Measurements from ENCODE around the gene ANKH. TPM values are rescaled to one million over a fixed set of nuclear protein-coding genes. Genes with fewer than 3 reads are reported as not detected.

The ANKH gene
- total RNA-seq, 2 donors from 2014 or later = 76.5 to 106 TPM

- Histone ChIP-seq H3K4me1 (replicated peaks) (no peaks in the 10 kb centered on the region), H3K9me3 (no peaks in the 10 kb centered on the region), H3K27me3 (replicated peaks; ENCODE audit: insufficient read depth) (no peaks in the 10 kb centered on the region), H3K36me3 (no peaks in the 10 kb centered on the region), H3K4me3 (no peak overlapping the region), H3K27ac (no peak overlapping the region)
- no peak for DNase-seq (ENCODE audit: low spot score)
- TF ChIP-seq, protein P1, sequence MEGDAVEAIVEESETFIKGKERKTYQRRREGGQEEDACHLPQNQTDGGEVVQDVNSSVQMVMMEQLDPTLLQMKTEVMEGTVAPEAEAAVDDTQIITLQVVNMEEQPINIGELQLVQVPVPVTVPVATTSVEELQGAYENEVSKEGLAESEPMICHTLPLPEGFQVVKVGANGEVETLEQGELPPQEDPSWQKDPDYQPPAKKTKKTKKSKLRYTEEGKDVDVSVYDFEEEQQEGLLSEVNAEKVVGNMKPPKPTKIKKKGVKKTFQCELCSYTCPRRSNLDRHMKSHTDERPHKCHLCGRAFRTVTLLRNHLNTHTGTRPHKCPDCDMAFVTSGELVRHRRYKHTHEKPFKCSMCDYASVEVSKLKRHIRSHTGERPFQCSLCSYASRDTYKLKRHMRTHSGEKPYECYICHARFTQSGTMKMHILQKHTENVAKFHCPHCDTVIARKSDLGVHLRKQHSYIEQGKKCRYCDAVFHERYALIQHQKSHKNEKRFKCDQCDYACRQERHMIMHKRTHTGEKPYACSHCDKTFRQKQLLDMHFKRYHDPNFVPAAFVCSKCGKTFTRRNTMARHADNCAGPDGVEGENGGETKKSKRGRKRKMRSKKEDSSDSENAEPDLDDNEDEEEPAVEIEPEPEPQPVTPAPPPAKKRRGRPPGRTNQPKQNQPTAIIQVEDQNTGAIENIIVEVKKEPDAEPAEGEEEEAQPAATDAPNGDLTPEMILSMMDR (IDR thresholded peaks at IDR 0.05) = no peak
- TF ChIP-seq POLR2AphosphoS5 (IDR thresholded peaks at IDR 0.05) (no peak), POLR2A (IDR thresholded peaks at IDR 0.05) (no peak)
- 77% methylated on average over 8 of the region's 8 CpGs for WGBS
- intact Hi-C loops (cut with DNase I) = no loop called here
Observed at GRCh38 chr5:14914623-14915260, 43.2 kb upstream of the ANKH start.

DNA sequence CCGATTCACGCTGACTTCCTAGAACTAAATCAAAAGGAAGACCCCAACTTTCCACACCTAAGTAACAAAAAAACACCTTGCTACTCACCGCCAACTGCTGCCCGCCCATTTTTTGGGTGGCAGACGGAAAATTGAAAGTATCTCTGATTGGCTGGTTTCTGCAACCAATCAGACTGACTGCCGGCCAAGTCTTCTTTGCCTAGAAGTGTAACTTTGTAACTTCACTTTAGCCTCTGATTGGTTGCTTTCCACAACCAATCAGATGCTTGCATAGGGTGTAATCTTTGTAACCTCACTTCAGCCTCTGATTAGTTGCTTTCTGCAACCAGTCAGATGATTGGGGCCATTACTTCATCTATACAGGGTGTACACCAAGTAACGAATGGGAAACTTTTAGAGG is 42.6 kb upstream of the ANKH start:
- 93% methylated on average over 7 of the region's 7 CpGs for WGBS
- no peaks in the 10 kb centered on the region for H3K36me3 ChIP-seq
- no peaks in the 10 kb centered on the region for H3K9me3 ChIP-seq
- H3K4me1 ChIP-seq (replicated peaks) = no peaks in the 10 kb centered on the region
- DNase-seq (ENCODE audit: low spot score) = no peak
- TF ChIP-seq POLR2A (IDR thresholded peaks at IDR 0.05) (no peak), POLR2AphosphoS5 (IDR thresholded peaks at IDR 0.05) (no peak)
- TF ChIP-seq, protein P1 (IDR thresholded peaks at IDR 0.05) = no peak
- intact Hi-C loops (cut with DNase I) = no loop called here
- H3K27me3 ChIP-seq (replicated peaks; ENCODE audit: insufficient read depth) = no peaks in the 10 kb centered on the region
- no peak overlapping the region for H3K4me3 ChIP-seq
- H3K27ac ChIP-seq = no peak overlapping the region

DNA sequence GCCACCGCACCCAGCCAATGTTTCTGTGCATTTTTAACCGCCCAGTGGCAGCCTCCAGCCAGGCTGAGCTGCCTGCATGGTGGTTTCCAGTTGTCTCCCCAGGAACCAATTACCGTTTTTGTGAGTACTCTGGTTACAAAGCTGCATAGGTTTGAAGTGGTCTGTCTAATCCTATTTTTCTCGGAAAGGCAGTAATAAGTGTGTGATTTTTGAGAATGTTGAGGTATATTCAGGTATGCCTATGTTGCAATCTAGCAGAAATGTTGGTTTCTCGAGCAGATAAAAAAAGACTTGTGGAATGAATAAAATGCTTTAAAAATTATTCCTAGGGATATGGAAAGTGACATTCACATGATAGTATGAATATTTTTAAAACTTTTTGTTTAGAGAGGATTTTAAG is 41.5 kb upstream of the ANKH start:
- intact Hi-C loops (cut with DNase I) = no loop called here
- Histone ChIP-seq H3K27ac (no peak overlapping the region), H3K4me3 (no peak overlapping the region), H3K9me3 (no peaks in the 10 kb centered on the region), H3K36me3 (no peaks in the 10 kb centered on the region), H3K27me3 (replicated peaks; ENCODE audit: insufficient read depth) (no peaks in the 10 kb centered on the region), H3K4me1 (replicated peaks) (no peaks in the 10 kb centered on the region)
- 92% methylated on average over 5 of the region's 5 CpGs for WGBS
- no peak for TF ChIP-seq POLR2AphosphoS5 (IDR thresholded peaks at IDR 0.05)
- no peak for DNase-seq (ENCODE audit: low spot score)

- H3K36me3 ChIP-seq = no peaks in the 10 kb centered on the region
- WGBS = 91% methylated on average over 7 of the region's 7 CpGs
- intact Hi-C loops (cut with DNase I) = no loop called here
- no peak overlapping the region for H3K4me3 ChIP-seq
- H3K27ac ChIP-seq = no peak overlapping the region
- H3K9me3 ChIP-seq = no peaks in the 10 kb centered on the region
- DNase-seq (ENCODE audit: low spot score) = no peak
- no peaks in the 10 kb centered on the region for H3K27me3 ChIP-seq (replicated peaks; ENCODE audit: insufficient read depth)
- TF ChIP-seq, protein P1 (IDR thresholded peaks at IDR 0.05) = no peak
- TF ChIP-seq POLR2AphosphoS5 (IDR thresholded peaks at IDR 0.05) (no peak), POLR2A (IDR thresholded peaks at IDR 0.05) (no peak)
- no peaks in the 10 kb centered on the region for H3K4me1 ChIP-seq (replicated peaks)
Observed at GRCh38 chr5:14912206-14912605, 40.6 kb upstream of the ANKH start.

GRCh38 chr5:14909369-14909768 is 37.8 kb upstream of the ANKH start:
- Histone ChIP-seq H3K36me3 (no peaks in the 10 kb centered on the region), H3K27me3 (replicated peaks; ENCODE audit: insufficient read depth) (no peaks in the 10 kb centered on the region), H3K4me1 (replicated peaks) (no peaks in the 10 kb centered on the region), H3K4me3 (no peak overlapping the region), H3K27ac (no peak overlapping the region), H3K9me3 (no peaks in the 10 kb centered on the region)
- TF ChIP-seq POLR2AphosphoS5 (IDR thresholded peaks at IDR 0.05) (no peak), POLR2A (IDR thresholded peaks at IDR 0.05) (no peak)
- TF ChIP-seq, protein P1 (IDR thresholded peaks at IDR 0.05) = no peak
- intact Hi-C loops (cut with DNase I) = no loop called here
- no peak for DNase-seq (ENCODE audit: low spot score)
- WGBS = 93% methylated on average over 2 of the region's 2 CpGs

Data from prostate gland (tissue), 2 donors.